Muscle layer of colon (tissue), 2 donors: Measurements from ENCODE around the gene CDS1.

Source experiments
- H3K27ac ChIP-seq: one replicate; pipeline ENCODE4 v1.7.0; 2013; ENCODE audit warnings: low read depth, mild to moderate bottlenecking, low read length, moderate library complexity
- H3K27me3 ChIP-seq, 2 donors: one replicate each; pipeline ENCODE4 v1.7.0; 2013; ENCODE audit warnings: low read length in 2 of 2, mild to moderate bottlenecking in 2 of 2; ENCODE audit not compliant: insufficient read depth in 2 of 2, control insufficient read depth in 1 of 2
- H3K36me3 ChIP-seq: one replicate; pipeline ENCODE4 v1.7.0; 2013; ENCODE audit warnings: mild to moderate bottlenecking, low read length; ENCODE audit not compliant: insufficient read depth
- H3K4me1 ChIP-seq: one replicate; pipeline ENCODE4 v1.7.0; 2013; ENCODE audit warnings: mild to moderate bottlenecking, low read length; ENCODE audit not compliant: insufficient read depth
- H3K4me3 ChIP-seq, 2 donors: one replicate each; pipeline ENCODE4 v1.7.0; 2013; ENCODE audit warnings: low read length in 2 of 2, low read depth in 1 of 2, mild to moderate bottlenecking in 1 of 2, moderate library complexity in 1 of 2
- H3K9ac ChIP-seq: one replicate; pipeline ENCODE4 v1.7.0; 2013; ENCODE audit warnings: low read length
- H3K9me3 ChIP-seq: one replicate; pipeline ENCODE4 v1.7.0; 2013; ENCODE audit warnings: mild to moderate bottlenecking, low read length
- donor health status: abdominal sarcoma.
- donor health status: Adenocarcinoma of cecum.

Gene CDS1

GRCh38 chr4:84614891-84615290 lies 32.0 kb downstream of the CDS1 start:
- Histone ChIP-seq H3K9me3 (no peaks in the 10 kb centered on the region), H3K4me1 (no peaks in the 10 kb centered on the region), H3K27me3 (no peaks in the 10 kb centered on the region), H3K36me3 (no peaks in the 10 kb centered on the region), H3K4me3 (no peak overlapping the region), H3K27ac (no peak overlapping the region), H3K9ac (no peak overlapping the region)

GRCh38 chr4:84615355-84615754 lies 32.4 kb downstream of the CDS1 start:
- Histone ChIP-seq H3K9me3 (no peaks in the 10 kb centered on the region), H3K4me3 (no peak overlapping the region), H3K27ac (no peak overlapping the region), H3K4me1 (no peaks in the 10 kb centered on the region), H3K9ac (no peak overlapping the region), H3K27me3 (no peaks in the 10 kb centered on the region), H3K36me3 (no peaks in the 10 kb centered on the region)

- Histone ChIP-seq H3K4me3 (no peak overlapping the region), H3K27ac (no peak overlapping the region), H3K4me1 (no peaks in the 10 kb centered on the region), H3K9ac (no peak overlapping the region), H3K9me3 (no peaks in the 10 kb centered on the region), H3K27me3 (no peaks in the 10 kb centered on the region), H3K36me3 (no peaks in the 10 kb centered on the region)
Observed at GRCh38 chr4:84622959-84623358, 40.0 kb downstream of the CDS1 start.

- no peak overlapping the region for H3K27ac ChIP-seq
- H3K9ac ChIP-seq = no peak overlapping the region
- H3K4me1 ChIP-seq = no peaks in the 10 kb centered on the region
- H3K4me3 ChIP-seq = no peak overlapping the region
- H3K27me3 ChIP-seq = no peaks in the 10 kb centered on the region
- H3K9me3 ChIP-seq = no peaks in the 10 kb centered on the region
- H3K36me3 ChIP-seq = no peaks in the 10 kb centered on the region
Observed at GRCh38 chr4:84623661-84624060, 40.7 kb downstream of the CDS1 start.

GRCh38 chr4:84626673-84627072 lies 43.7 kb downstream of the CDS1 start:
- Histone ChIP-seq H3K9ac (no peak overlapping the region), H3K36me3 (no peaks in the 10 kb centered on the region), H3K4me1 (no peaks in the 10 kb centered on the region), H3K27me3 (no peaks in the 10 kb centered on the region), H3K9me3 (no peaks in the 10 kb centered on the region), H3K4me3 (no peak overlapping the region), H3K27ac (no peak overlapping the region)

- Histone ChIP-seq H3K9me3 (no peaks in the 10 kb centered on the region), H3K27ac (no peak overlapping the region)
Observed at GRCh38 chr4:84631573-84631972, 48.6 kb downstream of the CDS1 start.

GRCh38 chr4:84632092-84632491 lies 49.2 kb downstream of the CDS1 start:
- H3K4me1 ChIP-seq = no peaks in the 10 kb centered on the region
- H3K9ac ChIP-seq = no peak overlapping the region
- H3K36me3 ChIP-seq = no peaks in the 10 kb centered on the region
- H3K27ac ChIP-seq = no peak overlapping the region
- H3K9me3 ChIP-seq = no peaks in the 10 kb centered on the region
- H3K4me3 ChIP-seq = no peak overlapping the region
- H3K27me3 ChIP-seq = no peaks in the 10 kb centered on the region

More at GRCh38 chr4:84631573-84631972, 48.6 kb downstream of the CDS1 start:
- Histone ChIP-seq H3K36me3 (no peaks in the 10 kb centered on the region), H3K4me1 (no peaks in the 10 kb centered on the region), H3K27me3 (no peaks in the 10 kb centered on the region), H3K4me3 (no peak overlapping the region), H3K9ac (no peak overlapping the region)

- H3K4me3 ChIP-seq = no peak overlapping the region
Observed at GRCh38 chr4:84634961-84635360, 52.0 kb downstream of the CDS1 start.

GRCh38 chr4:84638092-84638491 lies 55.2 kb downstream of the CDS1 start:
- Histone ChIP-seq H3K4me1 (no peaks in the 10 kb centered on the region), H3K27me3 (no peaks in the 10 kb centered on the region), H3K9me3 (no peaks in the 10 kb centered on the region), H3K27ac (no peak overlapping the region), H3K9ac (no peak overlapping the region), H3K4me3 (no peak overlapping the region), H3K36me3 (no peaks in the 10 kb centered on the region)

More at GRCh38 chr4:84634961-84635360, 52.0 kb downstream of the CDS1 start:
- Histone ChIP-seq H3K4me1 (no peaks in the 10 kb centered on the region), H3K27ac (no peak overlapping the region), H3K36me3 (no peaks in the 10 kb centered on the region), H3K9ac (no peak overlapping the region), H3K9me3 (no peaks in the 10 kb centered on the region), H3K27me3 (no peaks in the 10 kb centered on the region)

- H3K4me3 ChIP-seq = no peak overlapping the region
- no peaks in the 10 kb centered on the region for H3K4me1 ChIP-seq
- H3K27ac ChIP-seq = no peak overlapping the region
- no peaks in the 10 kb centered on the region for H3K27me3 ChIP-seq
- H3K9ac ChIP-seq = no peak overlapping the region
- no peaks in the 10 kb centered on the region for H3K36me3 ChIP-seq
- H3K9me3 ChIP-seq = no peaks in the 10 kb centered on the region
Observed at GRCh38 chr4:84639145-84639544, 56.2 kb downstream of the CDS1 start.

- Histone ChIP-seq H3K36me3 (no peaks in the 10 kb centered on the region), H3K9ac (no peak overlapping the region), H3K4me1 (peaks cover 5% of the 10 kb centered on the region), H3K4me3 (no peak overlapping the region), H3K27ac (no peak overlapping the region), H3K9me3 (no peaks in the 10 kb centered on the region), H3K27me3 (no peaks in the 10 kb centered on the region)
Observed at GRCh38 chr4:84644087-84644486, 61.2 kb downstream of the CDS1 start.

- H3K9me3 ChIP-seq = no peaks in the 10 kb centered on the region
- H3K4me3 ChIP-seq = no peak overlapping the region
- no peak overlapping the region for H3K9ac ChIP-seq
- no peaks in the 10 kb centered on the region for H3K27me3 ChIP-seq
- peaks cover 11% of the 10 kb centered on the region for H3K4me1 ChIP-seq
- H3K27ac ChIP-seq = no peak overlapping the region
- H3K36me3 ChIP-seq = no peaks in the 10 kb centered on the region
Observed at GRCh38 chr4:84647312-84647884, 64.5 kb downstream of the CDS1 start.
